Prostate gland (tissue), 2 donors: Measurements from ENCODE around the gene CCDC70.

ENCODE experiments used
- POLR2A ChIP-seq: fragments of 450-650 bp; IDR thresholded peaks from one replicate; pipeline ENCODE4 v1.6.1; 2016; ENCODE audit warnings: antibody characterized with exemption, mild to moderate bottlenecking
- TF ChIP-seq, protein P1 (sequence below), 4 experiments: fragments of 200-600 bp in 2 of 4; fragments of 450-650 bp in 2 of 4; sonication (generic) in 2 of 4; IDR thresholded peaks; 1 replicate in 3 of 4; 2 replicates in 1 of 4; pipeline ENCODE4 v1.5.1; 2016 to 2019; ENCODE audit warnings: antibody characterized with exemption in 4 of 4, mild to moderate bottlenecking in 2 of 4, moderate library complexity in 2 of 4

DNA sequence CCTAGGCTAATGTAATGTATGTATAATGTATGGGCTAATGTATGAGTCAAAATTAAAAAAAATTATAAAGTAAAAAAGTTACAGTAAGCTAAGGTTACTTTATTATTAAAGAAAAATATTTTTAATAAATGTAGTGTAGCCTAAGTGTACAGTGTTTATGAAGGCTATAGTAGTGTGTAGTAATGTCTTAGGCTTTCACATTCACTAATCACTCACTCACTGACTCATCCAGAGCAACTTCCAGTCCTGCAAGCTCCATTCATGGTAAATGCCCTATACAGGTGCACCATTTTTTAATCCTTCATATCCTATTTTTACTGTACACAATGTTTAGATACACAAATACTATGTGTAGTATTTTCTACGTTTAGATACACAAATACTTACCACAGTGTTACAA is 15.0 kb upstream of the CCDC70 start:
- TF ChIP-seq, protein P1, sequence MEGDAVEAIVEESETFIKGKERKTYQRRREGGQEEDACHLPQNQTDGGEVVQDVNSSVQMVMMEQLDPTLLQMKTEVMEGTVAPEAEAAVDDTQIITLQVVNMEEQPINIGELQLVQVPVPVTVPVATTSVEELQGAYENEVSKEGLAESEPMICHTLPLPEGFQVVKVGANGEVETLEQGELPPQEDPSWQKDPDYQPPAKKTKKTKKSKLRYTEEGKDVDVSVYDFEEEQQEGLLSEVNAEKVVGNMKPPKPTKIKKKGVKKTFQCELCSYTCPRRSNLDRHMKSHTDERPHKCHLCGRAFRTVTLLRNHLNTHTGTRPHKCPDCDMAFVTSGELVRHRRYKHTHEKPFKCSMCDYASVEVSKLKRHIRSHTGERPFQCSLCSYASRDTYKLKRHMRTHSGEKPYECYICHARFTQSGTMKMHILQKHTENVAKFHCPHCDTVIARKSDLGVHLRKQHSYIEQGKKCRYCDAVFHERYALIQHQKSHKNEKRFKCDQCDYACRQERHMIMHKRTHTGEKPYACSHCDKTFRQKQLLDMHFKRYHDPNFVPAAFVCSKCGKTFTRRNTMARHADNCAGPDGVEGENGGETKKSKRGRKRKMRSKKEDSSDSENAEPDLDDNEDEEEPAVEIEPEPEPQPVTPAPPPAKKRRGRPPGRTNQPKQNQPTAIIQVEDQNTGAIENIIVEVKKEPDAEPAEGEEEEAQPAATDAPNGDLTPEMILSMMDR (IDR thresholded peaks at IDR 0.05) = no peak
- no peak for TF ChIP-seq POLR2A
